HepG2 (cell line): Measurements from ENCODE around the gene KLHDC2. TPM values are rescaled to one million over a fixed set of nuclear protein-coding genes. Genes with fewer than 3 reads are reported as not detected.

Experiments used
- ATF1 ChIP-seq: IDR thresholded peaks from 2 replicates; pipeline ENCODE4 v1.6.1; 2016; ENCODE audit warnings: mild to moderate bottlenecking, control low read depth
- BATF2 ChIP-seq: sonication (generic); formaldehyde crosslinking; IDR thresholded peaks from 2 replicates; pipeline ENCODE4 v1.8.0; 2022; ENCODE audit warnings: mild to moderate bottlenecking, missing genetic modification reagents, moderate library complexity
- E2F1 ChIP-seq: sonication (generic); formaldehyde crosslinking; IDR thresholded peaks from 2 replicates; pipeline ENCODE4 v1.5.0; 2020; ENCODE audit warnings: missing genetic modification reagents
- FOXJ3 ChIP-seq: sonication (generic); formaldehyde crosslinking; IDR thresholded peaks from 2 replicates; pipeline ENCODE4 v1.4.0; 2020; ENCODE audit warnings: missing genetic modification reagents, mild to moderate bottlenecking, borderline replicate concordance
- HIVEP1 ChIP-seq: sonication (generic); formaldehyde crosslinking; IDR thresholded peaks from 2 replicates; pipeline ENCODE4 v1.4.0; 2020; ENCODE audit warnings: mild to moderate bottlenecking, missing genetic modification reagents
- HNRNPH1 ChIP-seq: fragments of 200-400 bp; formaldehyde crosslinking; optimal IDR thresholded peaks from 2 replicates; pipeline ENCODE3; 2017; ENCODE audit warnings: mild to moderate bottlenecking, low read depth, low read length
- KAT2B ChIP-seq: fragments of 150-350 bp; IDR thresholded peaks from 2 replicates; pipeline ENCODE4 v1.6.1; 2014; ENCODE audit warnings: low read depth, low read length, borderline replicate concordance
- KDM5A ChIP-seq: fragments of 200-600 bp; sonication (generic); IDR thresholded peaks from 2 replicates; pipeline ENCODE4 v1.7.0; 2018; ENCODE audit warnings: antibody characterized with exemption, mild to moderate bottlenecking, low read length, borderline replicate concordance
- KDM5B ChIP-seq: sonication (generic); formaldehyde crosslinking; IDR thresholded peaks from 2 replicates; pipeline ENCODE4 v1.4.0; 2020; ENCODE audit warnings: missing genetic modification reagents, mild to moderate bottlenecking, borderline replicate concordance
- MATR3 ChIP-seq: sonication (generic); formaldehyde crosslinking; IDR thresholded peaks from 2 replicates; pipeline ENCODE4 v1.4.0; 2020; ENCODE audit warnings: missing genetic modification reagents
- MYNN ChIP-seq: sonication (generic); formaldehyde crosslinking; IDR thresholded peaks from 2 replicates; pipeline ENCODE4 v1.4.0; 2020; ENCODE audit warnings: mild to moderate bottlenecking, low read depth, missing genetic modification reagents
- PHF8 ChIP-seq: sonication (generic); formaldehyde crosslinking; IDR thresholded peaks from 2 replicates; pipeline ENCODE4 v1.5.0; 2020; ENCODE audit warnings: missing genetic modification reagents
- POLR2G ChIP-seq: fragments of 200-400 bp; formaldehyde crosslinking; IDR thresholded peaks from 2 replicates; pipeline ENCODE4 v1.6.1; 2018; ENCODE audit warnings: mild to moderate bottlenecking, low read depth, low read length, moderate library complexity
- REPIN1 ChIP-seq: sonication (generic); formaldehyde crosslinking; IDR thresholded peaks from 2 replicates; pipeline ENCODE4 v1.8.0; 2022; ENCODE audit warnings: missing genetic modification reagents, low read depth, mild to moderate bottlenecking, borderline replicate concordance
- SMYD3 ChIP-seq: sonication (generic); formaldehyde crosslinking; IDR thresholded peaks from 2 replicates; pipeline ENCODE4 v1.8.1; 2023; ENCODE audit warnings: mild to moderate bottlenecking, missing genetic modification reagents
- SRSF9 ChIP-seq: fragments of 200-400 bp; formaldehyde crosslinking; IDR thresholded peaks from 2 replicates; pipeline ENCODE4 v1.6.1; 2018; ENCODE audit warnings: borderline replicate concordance, mild to moderate bottlenecking, low read depth, low read length; ENCODE audit not compliant: insufficient read depth, poor library complexity, severe bottlenecking
- SSRP1 ChIP-seq: IDR thresholded peaks from 2 replicates; pipeline ENCODE4 v1.6.1; 2016; ENCODE audit warnings: control low read depth
- TCF7L2 ChIP-seq: IDR thresholded peaks from 2 replicates; pipeline ENCODE4 v1.6.1; 2011; ENCODE audit warnings: mild to moderate bottlenecking, low read depth, low read length, moderate library complexity
- ZFP62 ChIP-seq: sonication (generic); formaldehyde crosslinking; IDR thresholded peaks from 2 replicates; pipeline ENCODE4 v1.4.0; 2020; ENCODE audit warnings: missing genetic modification reagents
- ZFP82 ChIP-seq: sonication (generic); formaldehyde crosslinking; IDR thresholded peaks from 2 replicates; pipeline ENCODE4 v1.5.1; 2020; ENCODE audit warnings: mild to moderate bottlenecking, missing genetic modification reagents, borderline replicate concordance
- ZFX ChIP-seq: sonication (generic); formaldehyde crosslinking; IDR thresholded peaks from 2 replicates; pipeline ENCODE4 v1.4.0; 2020; ENCODE audit warnings: mild to moderate bottlenecking, low read depth, missing genetic modification reagents, moderate library complexity
- ZNF333 ChIP-seq: sonication (generic); formaldehyde crosslinking; IDR thresholded peaks from 2 replicates; pipeline ENCODE4 v1.4.0; 2020; ENCODE audit warnings: mild to moderate bottlenecking, missing genetic modification reagents, borderline replicate concordance
- ZNF33A ChIP-seq: sonication (generic); formaldehyde crosslinking; IDR thresholded peaks from 2 replicates; pipeline ENCODE4 v1.5.1; 2020; ENCODE audit warnings: missing genetic modification reagents, mild to moderate bottlenecking, moderate library complexity, borderline replicate concordance
- ZNF382 ChIP-seq: sonication (generic); formaldehyde crosslinking; IDR thresholded peaks from 2 replicates; pipeline ENCODE4 v1.5.0; 2020; ENCODE audit warnings: missing genetic modification reagents, mild to moderate bottlenecking, borderline replicate concordance
- ZNF468 ChIP-seq: sonication (generic); formaldehyde crosslinking; IDR thresholded peaks from 2 replicates; pipeline ENCODE4 v1.8.0; 2022; ENCODE audit warnings: mild to moderate bottlenecking, moderate library complexity, missing genetic modification reagents
- ZNF788 ChIP-seq: sonication (generic); formaldehyde crosslinking; IDR thresholded peaks from 2 replicates; pipeline ENCODE4 v1.5.0; 2020; ENCODE audit warnings: mild to moderate bottlenecking, missing genetic modification reagents, borderline replicate concordance
- ZXDC ChIP-seq: sonication (generic); formaldehyde crosslinking; IDR thresholded peaks from 2 replicates; pipeline ENCODE4 v1.5.0; 2020; ENCODE audit warnings: mild to moderate bottlenecking, missing genetic modification reagents
- polyA plus RNA-seq, 8 experiments: library from polyadenylated mRNA; depleted of rRNA in 3 of 8; stranded (reverse) in 7 of 8; unstranded in 1 of 8; fragments of >200 nt; fragmentation: Illumina TruSeq in 4 of 8; extraction: Trizol in 4 of 8; gene quantifications; 2 replicates each; pipeline versions ENCODE4 v1.2.1 to v1.2.3, GENCODE V29; 2011 to 2016; ENCODE audit warnings: low read depth in 4 of 8, missing spikeins in 1 of 8, mixed read lengths in 1 of 8; ENCODE audit not compliant: insufficient read depth in 1 of 8
- total RNA-seq, 5 experiments: library from RNA; depleted of rRNA; stranded (reverse); fragments of >200 nt; fragmentation: Illumina TruSeq; extraction: Trizol; gene quantifications; 2 replicates each; pipeline ENCODE4 v1.2.3, GENCODE V29; 2016; ENCODE audit warnings: low read depth in 1 of 5

KLHDC2 gene
- total and polyA plus RNA-seq, 2 of the 13 experiments (the other 11 are each of a cell fraction or from before 2014, with no cell fraction given) = 95.5 to 170 TPM

- TF ChIP-seq HIVEP1 (0 out of 2 replicates have a peak, but pooled peaks have one; percentile 60), ZNF33A (CRISPR knock-in tag) (no peak), BATF2 (0 out of 2 replicates have a peak, but pooled peaks have one; percentile 29), ZFP82 (no peak; the same call in 1 of the 2 replicates), HNRNPH1 (no peak), ZNF468 (CRISPR knock-in tag) (no peak; the same call in 1 of the 2 replicates), TCF7L2 (no peak), E2F1 (CRISPR knock-in tag) (no peak), ZXDC (CRISPR knock-in tag) (no peak), REPIN1 (CRISPR knock-in tag) (no peak; the same call in 1 of the 2 replicates), MYNN (no peak), SMYD3 (CRISPR knock-in tag) (no peak; the same call in 1 of the 2 replicates), ZNF788 (CRISPR knock-in tag) (no peak; the same call in 1 of the 2 replicates), SRSF9 (no peak), PHF8 (CRISPR knock-in tag) (peak; percentile 67), KDM5A (peak; percentile 29; the same call in 1 of the 2 replicates), ZNF382 (no peak), ZNF333 (CRISPR knock-in tag) (no peak), POLR2G (peak; percentile 82), ATF1 (CRISPR knock-in tag) (no peak), KAT2B (no peak), KDM5B (CRISPR knock-in tag) (peak; percentile 23; the same call in 1 of the 2 replicates), FOXJ3 (CRISPR knock-in tag) (no peak), ZFP62 (no peak), SSRP1 (CRISPR knock-in tag) (no peak), MATR3 (CRISPR knock-in tag) (no peak), ZFX (peak; percentile 83)
These were observed at the start of gene KLHDC2 (continued) for GRCh38 chr14:49767571-49768300.
